ENCODE results near the gene RPN2. TPM values are rescaled to one million over a fixed set of nuclear protein-coding genes. Genes with fewer than 3 reads are reported as not detected.

Gene RPN2
- polyA plus RNA-seq, 1 experiment = 834 TPM

DNA sequence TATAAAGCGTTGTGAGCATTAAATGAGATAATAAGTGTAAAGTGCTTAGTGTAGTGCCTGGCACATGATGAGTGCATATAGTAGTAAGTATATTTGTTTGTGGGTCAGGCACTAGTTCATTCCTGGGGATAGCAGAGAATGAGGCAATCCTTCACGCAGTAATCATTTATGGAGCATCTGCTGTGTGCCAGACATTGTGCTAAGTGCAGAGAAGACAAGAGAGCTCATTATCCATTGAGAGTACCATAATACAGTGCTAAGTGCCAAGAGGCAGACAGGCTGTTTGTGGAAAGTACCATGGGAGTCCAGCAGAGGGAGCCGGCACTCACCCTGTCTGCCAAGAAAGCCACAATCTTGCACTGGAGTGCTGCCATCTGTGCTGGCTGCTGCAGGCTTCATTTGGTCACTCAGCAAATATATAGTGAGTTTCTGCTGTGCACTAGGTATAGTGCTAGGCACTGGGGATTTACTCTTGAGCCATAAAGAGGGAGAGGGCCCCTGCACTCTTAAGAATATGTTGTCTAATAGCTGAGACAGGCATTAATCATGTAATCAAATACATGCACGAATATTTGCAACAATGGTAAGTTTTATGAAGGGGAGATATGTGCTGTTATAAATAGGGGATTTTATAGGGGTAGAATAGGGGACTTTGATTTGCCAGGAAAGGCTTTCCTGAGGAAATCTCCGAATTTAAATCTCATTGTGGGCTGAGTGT is 13.2 kb downstream of the RPN2 start:
- no peaks in the 10 kb centered on the region for H3K27me3 ChIP-seq (ENCODE audit: control insufficient read depth, insufficient read depth, low read length)
- POLR2A ChIA-PET = no interaction called here

DNA sequence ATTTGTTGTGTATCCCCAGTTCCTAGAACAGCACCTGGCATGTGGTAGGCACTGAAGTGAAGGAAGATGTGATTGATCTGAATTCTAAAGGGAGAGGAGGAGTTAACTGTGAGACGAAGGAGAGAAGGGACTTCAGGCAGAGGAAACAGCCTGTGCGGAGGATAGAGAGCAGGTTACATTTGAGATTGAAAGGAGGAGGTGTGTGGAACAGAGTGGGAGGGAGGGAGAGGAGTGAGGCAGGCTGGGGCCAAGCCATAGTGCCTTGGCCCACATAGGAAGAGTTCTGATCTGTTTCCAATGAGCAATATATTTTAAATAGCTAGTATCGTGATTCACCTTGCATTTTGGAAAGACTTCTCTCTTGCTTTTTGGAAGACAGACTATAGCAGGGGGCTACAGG is 14.1 kb downstream of the RPN2 start:
- no peak for DNase-seq (ENCODE audit: low read depth)
- Histone ChIP-seq H3K27me3 (ENCODE audit: control insufficient read depth, insufficient read depth, low read length) (no peaks in the 10 kb centered on the region), H3K36me3 (ENCODE audit: control insufficient read depth, insufficient read depth, low read length) (peaks cover 3% of the 10 kb centered on the region; the same call in 1 of the 2 replicates), H3K4me3 (ENCODE audit: low read depth, low read length) (no peak overlapping the region)
- ChIA-PET CTCF (interaction anchor here (1.6 to 4.3 kb wide), 3 partner anchors 8 to 341 kb away, joined by 7 to 33 read pairs (median 10); partner anchors contain the start of genes MROH8 and RPN2), POLR2A (no interaction called here)
- TF ChIP-seq, protein P1, sequence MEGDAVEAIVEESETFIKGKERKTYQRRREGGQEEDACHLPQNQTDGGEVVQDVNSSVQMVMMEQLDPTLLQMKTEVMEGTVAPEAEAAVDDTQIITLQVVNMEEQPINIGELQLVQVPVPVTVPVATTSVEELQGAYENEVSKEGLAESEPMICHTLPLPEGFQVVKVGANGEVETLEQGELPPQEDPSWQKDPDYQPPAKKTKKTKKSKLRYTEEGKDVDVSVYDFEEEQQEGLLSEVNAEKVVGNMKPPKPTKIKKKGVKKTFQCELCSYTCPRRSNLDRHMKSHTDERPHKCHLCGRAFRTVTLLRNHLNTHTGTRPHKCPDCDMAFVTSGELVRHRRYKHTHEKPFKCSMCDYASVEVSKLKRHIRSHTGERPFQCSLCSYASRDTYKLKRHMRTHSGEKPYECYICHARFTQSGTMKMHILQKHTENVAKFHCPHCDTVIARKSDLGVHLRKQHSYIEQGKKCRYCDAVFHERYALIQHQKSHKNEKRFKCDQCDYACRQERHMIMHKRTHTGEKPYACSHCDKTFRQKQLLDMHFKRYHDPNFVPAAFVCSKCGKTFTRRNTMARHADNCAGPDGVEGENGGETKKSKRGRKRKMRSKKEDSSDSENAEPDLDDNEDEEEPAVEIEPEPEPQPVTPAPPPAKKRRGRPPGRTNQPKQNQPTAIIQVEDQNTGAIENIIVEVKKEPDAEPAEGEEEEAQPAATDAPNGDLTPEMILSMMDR (IDR thresholded peaks at IDR 0.05; ENCODE audit: insufficient read depth, low read depth, low read length) = no peak

More for the DNA sequence above, 13.2 kb downstream of the RPN2 start:
- CTCF ChIA-PET = interaction anchor here (0.6 to 3.9 kb wide), 12 partner anchors 9 to 360 kb away, joined by 3 to 25 read pairs (median 6); partner anchors contain the start of genes MROH8 and RPN2
- TF ChIP-seq, protein P1 (IDR thresholded peaks at IDR 0.05; ENCODE audit: insufficient read depth, low read depth, low read length) = peak; percentile 95
- peak; percentile 44 for DNase-seq (ENCODE audit: low read depth)
- no peak overlapping the region for H3K4me3 ChIP-seq (ENCODE audit: low read depth, low read length)
- peaks cover 3% of the 10 kb centered on the region; the same call in 1 of the 2 replicates for H3K36me3 ChIP-seq (ENCODE audit: control insufficient read depth, insufficient read depth, low read length)

DNA sequence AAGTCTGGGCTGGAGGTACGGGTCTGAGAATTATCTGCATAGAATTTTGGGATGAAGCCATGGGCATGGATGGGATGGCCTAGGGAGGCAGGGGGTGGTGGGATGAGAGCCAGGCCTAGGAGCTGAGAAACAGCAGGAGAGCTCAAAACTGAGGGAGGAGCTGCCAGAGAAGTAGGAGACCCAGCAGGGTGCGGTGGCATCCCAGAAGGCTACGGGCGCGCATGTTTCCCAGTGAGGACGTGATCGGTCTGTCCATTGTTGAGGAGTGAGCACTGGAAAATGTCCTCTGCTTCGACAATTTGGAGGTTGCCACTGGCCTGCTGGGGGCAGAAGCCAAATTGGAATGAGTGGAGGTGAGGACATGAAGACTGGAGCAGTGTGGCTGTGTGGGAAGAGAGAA is 14.7 kb downstream of the RPN2 start:
- no peak for DNase-seq (ENCODE audit: low read depth)
- ChIA-PET CTCF (interaction anchor here (1.6 to 4.3 kb wide), 3 partner anchors 15 to 341 kb away, joined by 5 to 33 read pairs (median 7); partner anchors contain the start of genes MROH8 and RPN2), POLR2A (no interaction called here)
- H3K36me3 ChIP-seq (ENCODE audit: control insufficient read depth, insufficient read depth, low read length) = peaks cover 3% of the 10 kb centered on the region; the same call in 1 of the 2 replicates
- H3K27me3 ChIP-seq (ENCODE audit: control insufficient read depth, insufficient read depth, low read length) = no peaks in the 10 kb centered on the region
- TF ChIP-seq, protein P1 (IDR thresholded peaks at IDR 0.05; ENCODE audit: insufficient read depth, low read depth, low read length) = no peak
- no peak overlapping the region for H3K4me3 ChIP-seq (ENCODE audit: low read depth, low read length)

DNA sequence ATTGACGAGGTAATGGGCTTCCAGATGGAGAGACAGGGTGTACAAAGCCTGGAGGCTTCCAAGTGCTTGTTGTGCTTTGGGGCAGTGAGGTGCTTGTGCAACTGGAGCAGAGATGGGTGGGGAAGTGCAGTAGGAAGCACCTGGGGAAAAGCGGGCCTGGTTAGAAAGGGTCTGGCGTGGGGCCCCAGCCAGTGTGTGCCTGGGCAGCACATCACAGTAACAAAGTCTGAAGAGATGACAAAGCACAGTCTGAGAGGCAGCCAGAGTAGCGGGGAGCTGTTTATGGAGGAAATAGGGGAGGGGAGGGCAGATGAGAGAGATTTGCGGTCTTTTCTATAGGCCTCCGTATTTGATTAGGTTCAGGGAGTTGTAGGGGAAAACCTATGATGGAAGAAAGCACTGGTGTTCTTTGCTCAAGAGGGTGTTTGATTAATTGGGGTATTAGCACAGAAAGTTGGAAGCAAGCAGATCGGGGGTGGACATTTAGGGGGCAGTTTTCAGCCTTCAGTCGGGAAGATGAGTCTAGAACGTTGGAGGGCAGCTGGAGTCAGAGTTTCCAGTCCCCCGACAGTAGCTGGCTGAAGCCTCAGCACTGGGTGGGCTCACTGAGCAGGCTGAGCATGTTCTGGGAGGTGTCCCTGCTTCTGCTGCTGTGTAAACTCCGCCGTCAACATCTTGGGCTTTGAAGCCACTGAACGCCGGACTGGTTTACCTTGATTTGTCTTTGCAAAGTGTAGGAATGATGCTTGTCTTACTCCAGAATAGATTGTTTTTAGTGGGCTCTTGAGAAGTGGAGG is 15.7 kb downstream of the RPN2 start:
- H3K36me3 ChIP-seq (ENCODE audit: control insufficient read depth, insufficient read depth, low read length) = peaks cover 8% of the 10 kb centered on the region
- TF ChIP-seq, protein P1 (IDR thresholded peaks at IDR 0.05; ENCODE audit: insufficient read depth, low read depth, low read length) = no peak
- DNase-seq (ENCODE audit: low read depth) = no peak
- no peaks in the 10 kb centered on the region for H3K27me3 ChIP-seq (ENCODE audit: control insufficient read depth, insufficient read depth, low read length)
- ChIA-PET POLR2A (interaction anchor here (0.6 to 0.7 kb wide), 2 partner anchors 29 to 161 kb away, joined by 3 read pairs; no protein-coding TSS in a partner anchor), CTCF (interaction anchor here (0.7 to 4.3 kb wide), 32 partner anchors 9 to 350 kb away, joined by 3 to 33 read pairs (median 5); partner anchors contain the start of genes MROH8 and RPN2)
- H3K4me3 ChIP-seq (ENCODE audit: low read depth, low read length) = no peak overlapping the region
